GM19025 (cell line): ENCODE data around the gene OR6C76.

ENCODE experiments used
- ATAC-seq: cut with Tn5 transposase; IDR thresholded peaks from one replicate; pipeline ENCODE4 v1.9.1; 2021; ENCODE audit warnings: mild to moderate bottlenecking, low read depth, moderate library complexity; ENCODE audit not compliant: unreplicated experiment

OR6C76 gene

DNA sequence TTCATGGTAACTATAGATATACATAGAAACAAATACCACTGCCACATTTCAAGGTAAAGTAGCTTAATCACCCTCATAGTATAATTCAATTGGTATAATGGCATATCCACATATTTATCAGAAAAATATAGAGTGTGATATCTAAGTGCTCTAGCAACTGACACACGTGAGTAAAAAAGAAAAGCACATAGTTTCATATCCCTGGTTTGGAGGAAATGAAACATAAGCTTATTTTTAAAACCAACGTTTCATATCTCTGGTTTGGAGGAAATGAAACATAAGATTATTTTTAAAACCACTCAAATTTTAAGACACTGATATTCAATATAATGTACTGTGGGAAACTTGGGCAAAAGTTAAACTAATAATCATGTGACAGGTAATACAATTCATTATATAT is 41.8 kb downstream of the OR6C76 start:
- ATAC-seq, result no peak

- no peak for ATAC-seq
These were observed 43.2 kb downstream of the OR6C76 start for GRCh38 chr12:55469291-55469690.

DNA sequence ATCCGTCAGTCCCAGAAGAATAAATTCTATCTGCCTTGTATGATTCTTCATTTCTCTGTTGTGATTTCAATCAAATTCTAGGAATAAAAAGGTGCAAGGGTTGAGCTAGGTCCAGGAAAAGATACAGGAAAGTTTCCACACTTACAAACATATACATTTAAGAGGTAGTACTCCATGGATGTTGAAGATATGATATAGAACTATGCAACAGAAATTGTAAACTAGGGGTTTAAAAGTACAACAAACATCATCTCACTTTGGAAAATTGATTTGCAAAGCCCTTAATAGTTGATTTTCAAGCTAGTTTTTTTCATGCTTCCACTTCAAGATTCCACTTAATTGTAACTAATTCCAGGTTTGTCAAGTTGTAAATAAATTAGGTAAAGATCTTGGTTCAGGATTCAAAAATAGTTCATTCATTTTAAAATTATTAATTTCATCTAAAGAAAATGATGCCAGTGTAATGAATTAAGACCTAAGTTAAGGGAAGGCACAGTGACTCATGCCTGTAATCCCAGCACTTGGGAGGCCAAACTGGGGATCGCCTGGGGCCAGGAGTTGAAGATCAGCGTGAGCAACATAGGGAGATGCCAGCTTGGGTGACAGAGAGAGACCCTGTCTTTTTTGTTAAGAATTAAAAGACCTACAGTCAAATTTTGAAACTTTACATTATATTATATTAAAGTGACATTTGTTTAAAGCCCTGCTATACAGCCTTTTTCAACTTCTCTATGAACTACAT is 44.2 kb downstream of the OR6C76 start, which contains the start of gene OR6C70:
Gene OR6C70, minus strand, starts transcription at position 51 of the 742 bp plus-strand sequence. Its CDS starts 0 bp downstream, at position 51.
- ATAC-seq, result no peak

GRCh38 chr12:55472264-55472663 is 46.2 kb downstream of the OR6C76 start:
- no peak for ATAC-seq
